HepG2 (cell line): ENCODE results near the gene E2F3. TPM values are rescaled to one million over a fixed set of nuclear protein-coding genes. Genes with fewer than 3 reads are reported as not detected.

Experiments
- CBFB ChIP-seq: sonication (generic); formaldehyde crosslinking; IDR thresholded peaks from 2 replicates; pipeline ENCODE4 v1.4.0; 2020; ENCODE audit warnings: missing genetic modification reagents
- CBX2 ChIP-seq, 2 experiments: fragments of 200-600 bp in 1 of 2; sonication (generic); formaldehyde crosslinking in 1 of 2; IDR thresholded peaks; 2 replicates each; pipeline versions ENCODE4 v1.7.0 to v1.8.1; 2018 to 2022; ENCODE audit warnings: low read depth in 2 of 2, low read length in 1 of 2, mild to moderate bottlenecking in 1 of 2, missing genetic modification reagents in 1 of 2
- CREB3 ChIP-seq: sonication (generic); formaldehyde crosslinking; IDR thresholded peaks from 2 replicates; pipeline ENCODE4 v1.5.0; 2020; ENCODE audit warnings: missing genetic modification reagents
- ETV6 ChIP-seq: sonication (generic); formaldehyde crosslinking; conservative IDR thresholded peaks from 2 replicates; pipeline ENCODE4 v1.4.0; 2020; ENCODE audit warnings: missing genetic modification reagents
- HOXA3 ChIP-seq: sonication (generic); formaldehyde crosslinking; IDR thresholded peaks from 2 replicates; pipeline ENCODE4 v1.5.0; 2020; ENCODE audit warnings: missing genetic modification reagents
- IRF1 ChIP-seq: sonication (generic); formaldehyde crosslinking; IDR thresholded peaks from 2 replicates; pipeline ENCODE4 v1.4.0; 2020; ENCODE audit warnings: low read depth, mild to moderate bottlenecking, missing genetic modification reagents
- JARID2 ChIP-seq: sonication (generic); formaldehyde crosslinking; IDR thresholded peaks from 2 replicates; pipeline ENCODE4 v1.8.1; 2023; ENCODE audit warnings: missing genetic modification reagents, inconsistent platforms; ENCODE audit not compliant: insufficient replicate concordance
- JUND ChIP-seq: sonication (generic); formaldehyde crosslinking; IDR thresholded peaks from 2 replicates; pipeline ENCODE4 v1.8.0; 2022; ENCODE audit warnings: mild to moderate bottlenecking, missing genetic modification reagents
- MEF2D ChIP-seq: sonication (generic); formaldehyde crosslinking; IDR thresholded peaks from 2 replicates; pipeline ENCODE4 v1.5.1; 2020; ENCODE audit warnings: mild to moderate bottlenecking, missing genetic modification reagents
- MEIS1 ChIP-seq: sonication (generic); formaldehyde crosslinking; IDR thresholded peaks from 2 replicates; pipeline ENCODE4 v1.9.0; 2021; ENCODE audit warnings: mild to moderate bottlenecking, missing genetic modification reagents, moderate library complexity, borderline replicate concordance
- NAIF1 ChIP-seq: sonication (generic); formaldehyde crosslinking; IDR thresholded peaks from 2 replicates; pipeline ENCODE4 v1.5.0; 2020; ENCODE audit warnings: mild to moderate bottlenecking, missing genetic modification reagents, borderline replicate concordance
- PAXIP1 ChIP-seq: sonication (generic); formaldehyde crosslinking; conservative IDR thresholded peaks from 2 replicates; pipeline ENCODE4 v1.4.0; 2020; ENCODE audit warnings: mild to moderate bottlenecking, missing genetic modification reagents, moderate library complexity
- RBAK ChIP-seq: sonication (generic); formaldehyde crosslinking; IDR thresholded peaks from 2 replicates; pipeline ENCODE4 v1.5.1; 2020; ENCODE audit warnings: mild to moderate bottlenecking, missing genetic modification reagents
- SMARCC2 ChIP-seq: fragments of 450-650 bp; IDR thresholded peaks from 2 replicates; pipeline ENCODE4 v1.6.1; 2017; ENCODE audit warnings: antibody characterized with exemption, mild to moderate bottlenecking
- TERF1 ChIP-seq: sonication (generic); formaldehyde crosslinking; IDR thresholded peaks from 2 replicates; pipeline ENCODE4 v1.8.0; 2022; ENCODE audit warnings: mild to moderate bottlenecking, missing genetic modification reagents, moderate library complexity
- ZBTB43 ChIP-seq: sonication (generic); formaldehyde crosslinking; conservative IDR thresholded peaks from 2 replicates; pipeline ENCODE4 v1.4.0; 2020; ENCODE audit warnings: missing genetic modification reagents
- ZNF589 ChIP-seq: sonication (generic); formaldehyde crosslinking; conservative IDR thresholded peaks from 2 replicates; pipeline ENCODE4 v1.8.0; 2022; ENCODE audit warnings: mild to moderate bottlenecking, moderate library complexity, missing genetic modification reagents
- ZNF644 ChIP-seq: IDR thresholded peaks from 2 replicates; pipeline ENCODE4 v1.6.1; 2016; ENCODE audit warnings: low read depth
- polyA plus RNA-seq, 8 experiments: library from polyadenylated mRNA; depleted of rRNA in 3 of 8; stranded (reverse) in 7 of 8; unstranded in 1 of 8; fragments of >200 nt; fragmentation: Illumina TruSeq in 4 of 8; extraction: Trizol in 4 of 8; gene quantifications; 2 replicates each; pipeline versions ENCODE4 v1.2.1 to v1.2.3, GENCODE V29; 2011 to 2016; ENCODE audit warnings: low read depth in 4 of 8, missing spikeins in 1 of 8, mixed read lengths in 1 of 8; ENCODE audit not compliant: insufficient read depth in 1 of 8
- total RNA-seq, 5 experiments: library from RNA; depleted of rRNA; stranded (reverse); fragments of >200 nt; fragmentation: Illumina TruSeq; extraction: Trizol; gene quantifications; 2 replicates each; pipeline ENCODE4 v1.2.3, GENCODE V29; 2016; ENCODE audit warnings: low read depth in 1 of 5

E2F3 gene
- total and polyA plus RNA-seq, 2 of the 13 experiments (the other 11 are each of a cell fraction or from before 2014, with no cell fraction given), result 8.5 to 12.7 TPM

GRCh38 chr6:20534295-20535262 lies 132.9 kb downstream of the E2F3 start, which contains the start of gene CDKAL1 (continued):
- no peak for TF ChIP-seq TERF1 (CRISPR knock-in tag)
- peak; percentile 79 for TF ChIP-seq ZNF644 (CRISPR knock-in tag)
- no peak for TF ChIP-seq JARID2 (CRISPR knock-in tag)
- TF ChIP-seq SMARCC2, result no peak
- no peak for TF ChIP-seq MEIS1 (CRISPR knock-in tag)
- no peak for TF ChIP-seq ZNF589 (CRISPR knock-in tag)
- 0 out of 2 replicates have a peak, but pooled peaks have one; percentile 41 for TF ChIP-seq ETV6
- 0 out of 2 replicates have a peak, but pooled peaks have one; percentile 62 for TF ChIP-seq CREB3 (CRISPR knock-in tag)
- TF ChIP-seq ZBTB43 (CRISPR knock-in tag), result 0 out of 2 replicates have a peak, but pooled peaks have one; percentile 25
- 0 out of 2 replicates have a peak, but pooled peaks have one; percentile 25 for TF ChIP-seq PAXIP1 (CRISPR knock-in tag)
- TF ChIP-seq HOXA3 (CRISPR knock-in tag), result peak; percentile 80
- no peak for TF ChIP-seq CBX2 (IDR thresholded peaks at IDR 0.05; ENCODE audit: low read depth, low read length)
- TF ChIP-seq CBX2 (CRISPR knock-in tag; IDR thresholded peaks at IDR 0.05; ENCODE audit: low read depth), result 0 out of 2 replicates have a peak, but pooled peaks have one; percentile 27
- no peak for TF ChIP-seq NAIF1 (CRISPR knock-in tag)
- no peak for TF ChIP-seq CBFB
- no peak for TF ChIP-seq RBAK (CRISPR knock-in tag)
- TF ChIP-seq JUND (CRISPR knock-in tag), result no peak
- TF ChIP-seq MEF2D, result no peak; the same call in 1 of the 2 replicates
- TF ChIP-seq IRF1 (CRISPR knock-in tag), result no peak
